ENCODE measurements around the gene HOXA11.

DNA sequence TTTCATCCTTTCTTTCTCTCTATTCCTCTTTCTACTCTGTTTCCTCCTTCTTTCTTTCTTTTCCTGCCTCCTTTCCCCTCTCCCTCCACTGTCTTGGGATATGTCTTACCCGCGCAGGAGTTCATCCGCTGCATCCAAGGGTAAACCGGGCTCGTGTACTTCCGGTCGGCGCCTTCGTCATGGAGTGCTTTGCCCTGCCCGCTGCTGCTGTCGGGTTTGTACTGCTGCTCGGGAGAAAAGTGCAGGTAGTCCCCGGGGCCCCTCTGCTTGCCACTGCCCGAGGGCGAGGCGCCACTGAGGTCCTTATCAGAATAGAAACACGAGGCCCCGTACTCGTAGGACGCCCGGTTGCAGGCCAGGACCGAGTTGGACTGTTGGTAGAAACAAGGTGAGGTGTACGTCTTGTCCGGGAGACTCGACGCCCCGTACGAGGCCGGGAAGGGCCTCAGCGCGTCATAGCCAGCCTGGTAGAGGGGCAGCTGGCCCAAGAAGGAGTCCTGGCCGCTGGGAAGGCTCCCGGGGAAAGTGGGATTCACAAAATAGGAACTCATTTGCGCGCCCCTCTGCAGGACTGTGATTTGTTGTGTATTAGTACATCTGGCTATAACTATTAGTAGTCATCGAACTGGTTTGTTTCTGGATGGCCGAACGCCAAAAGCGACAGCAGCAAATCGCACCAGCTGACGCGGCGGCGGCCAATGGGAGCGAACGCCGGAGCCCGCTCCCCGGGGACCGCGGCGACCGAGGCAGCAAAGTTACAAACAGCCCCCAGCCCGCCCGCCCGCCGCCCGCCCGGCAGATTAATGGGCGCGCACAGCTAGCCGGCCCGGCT lies 37.6 kb downstream of the HOXA11 start, which contains the start of gene HOXA6:
- TF ChIP-seq, protein P1, sequence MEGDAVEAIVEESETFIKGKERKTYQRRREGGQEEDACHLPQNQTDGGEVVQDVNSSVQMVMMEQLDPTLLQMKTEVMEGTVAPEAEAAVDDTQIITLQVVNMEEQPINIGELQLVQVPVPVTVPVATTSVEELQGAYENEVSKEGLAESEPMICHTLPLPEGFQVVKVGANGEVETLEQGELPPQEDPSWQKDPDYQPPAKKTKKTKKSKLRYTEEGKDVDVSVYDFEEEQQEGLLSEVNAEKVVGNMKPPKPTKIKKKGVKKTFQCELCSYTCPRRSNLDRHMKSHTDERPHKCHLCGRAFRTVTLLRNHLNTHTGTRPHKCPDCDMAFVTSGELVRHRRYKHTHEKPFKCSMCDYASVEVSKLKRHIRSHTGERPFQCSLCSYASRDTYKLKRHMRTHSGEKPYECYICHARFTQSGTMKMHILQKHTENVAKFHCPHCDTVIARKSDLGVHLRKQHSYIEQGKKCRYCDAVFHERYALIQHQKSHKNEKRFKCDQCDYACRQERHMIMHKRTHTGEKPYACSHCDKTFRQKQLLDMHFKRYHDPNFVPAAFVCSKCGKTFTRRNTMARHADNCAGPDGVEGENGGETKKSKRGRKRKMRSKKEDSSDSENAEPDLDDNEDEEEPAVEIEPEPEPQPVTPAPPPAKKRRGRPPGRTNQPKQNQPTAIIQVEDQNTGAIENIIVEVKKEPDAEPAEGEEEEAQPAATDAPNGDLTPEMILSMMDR (conservative IDR thresholded peaks at IDR 0.05; ENCODE audit: low read depth, low read length) = no peak
- peak; percentile 61 for TF ChIP-seq EZH2 (IDR thresholded peaks at IDR 0.05; ENCODE audit: borderline replicate concordance, low read depth, low read length, poor library complexity, severe bottlenecking)

All from A673 (cell line).